ENCODE results near the gene GOLGA6L2.

DNA sequence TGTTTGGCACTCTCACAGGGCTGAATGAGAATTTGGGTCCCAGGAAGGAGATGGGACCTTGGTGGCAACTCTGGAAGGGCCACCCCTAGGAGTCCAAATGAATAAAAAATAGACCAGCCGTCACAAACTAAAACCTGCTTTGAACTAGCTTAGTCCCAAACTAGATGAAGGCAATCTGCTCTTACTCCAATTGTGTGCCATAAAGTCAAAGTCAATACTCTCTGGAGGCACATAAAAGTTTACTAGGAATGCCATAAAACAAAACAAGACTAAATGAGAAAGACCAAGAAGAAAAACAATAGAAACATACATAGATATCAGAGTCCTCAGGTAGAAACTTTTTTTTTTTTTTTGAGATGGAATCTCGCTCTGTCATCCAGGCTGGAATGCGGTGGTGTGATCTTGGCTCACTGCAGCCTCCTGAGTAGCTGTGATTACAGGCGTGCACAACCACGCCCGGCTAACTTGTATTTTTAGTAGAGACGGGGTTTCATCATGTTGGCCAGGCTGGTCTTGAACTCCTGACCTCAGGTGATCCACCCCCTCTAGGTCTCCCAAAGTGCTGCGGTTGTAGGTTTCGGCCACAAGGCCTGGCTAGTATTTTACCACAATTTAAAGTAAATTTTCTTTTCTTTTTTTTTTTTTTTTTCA lies 8.1 kb downstream of the GOLGA6L2 start:
- TF ChIP-seq, protein P1, sequence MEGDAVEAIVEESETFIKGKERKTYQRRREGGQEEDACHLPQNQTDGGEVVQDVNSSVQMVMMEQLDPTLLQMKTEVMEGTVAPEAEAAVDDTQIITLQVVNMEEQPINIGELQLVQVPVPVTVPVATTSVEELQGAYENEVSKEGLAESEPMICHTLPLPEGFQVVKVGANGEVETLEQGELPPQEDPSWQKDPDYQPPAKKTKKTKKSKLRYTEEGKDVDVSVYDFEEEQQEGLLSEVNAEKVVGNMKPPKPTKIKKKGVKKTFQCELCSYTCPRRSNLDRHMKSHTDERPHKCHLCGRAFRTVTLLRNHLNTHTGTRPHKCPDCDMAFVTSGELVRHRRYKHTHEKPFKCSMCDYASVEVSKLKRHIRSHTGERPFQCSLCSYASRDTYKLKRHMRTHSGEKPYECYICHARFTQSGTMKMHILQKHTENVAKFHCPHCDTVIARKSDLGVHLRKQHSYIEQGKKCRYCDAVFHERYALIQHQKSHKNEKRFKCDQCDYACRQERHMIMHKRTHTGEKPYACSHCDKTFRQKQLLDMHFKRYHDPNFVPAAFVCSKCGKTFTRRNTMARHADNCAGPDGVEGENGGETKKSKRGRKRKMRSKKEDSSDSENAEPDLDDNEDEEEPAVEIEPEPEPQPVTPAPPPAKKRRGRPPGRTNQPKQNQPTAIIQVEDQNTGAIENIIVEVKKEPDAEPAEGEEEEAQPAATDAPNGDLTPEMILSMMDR (conservative IDR thresholded peaks at IDR 0.05 in 1 of 2, IDR thresholded peaks at IDR 0.05 in 1 of 2; ENCODE audit: extremely low read depth in 1 of 2, insufficient read depth in 1 of 2, low read depth in 1 of 2, low read length in 2 of 2): no peak
- TF ChIP-seq EZH2 (IDR thresholded peaks at IDR 0.05; ENCODE audit: borderline replicate concordance, low read length): no peak
